ENCODE measurements around the gene LEO1.

- TF ChIP-seq EZH2phosphoT487 (IDR thresholded peaks at IDR 0.05; ENCODE audit: insufficient read depth, low read depth), result no peak
- no peak for TF ChIP-seq EZH2 (IDR thresholded peaks at IDR 0.05; ENCODE audit: insufficient read depth, poor library complexity, severe bottlenecking)
These were observed 34.4 kb upstream of the LEO1 start for GRCh38 chr15:52005748-52006701.

All from GM23248 (cell line).